Stimulated activated CD8-positive, alpha-beta memory T cell treated with anti-CD3 and anti-CD28 coated beads, Interleukin-12 subunit alpha, Interleukin-12 subunit beta, amount 100 ng/mL, for 4 hours (primary cell): ENCODE measurements around the gene AUTS2.
"Not testable (repeated sequence)": the region's sequence is repeated elsewhere in the genome, so short reads cannot be mapped to it uniquely, and the experiment has no call there.

Experiments used
- DNase-seq: peaks from one replicate; pipeline ENCODE4 v3.0.0-alpha.2; 2020; ENCODE audit warnings: low read depth

Gene AUTS2

DNA sequence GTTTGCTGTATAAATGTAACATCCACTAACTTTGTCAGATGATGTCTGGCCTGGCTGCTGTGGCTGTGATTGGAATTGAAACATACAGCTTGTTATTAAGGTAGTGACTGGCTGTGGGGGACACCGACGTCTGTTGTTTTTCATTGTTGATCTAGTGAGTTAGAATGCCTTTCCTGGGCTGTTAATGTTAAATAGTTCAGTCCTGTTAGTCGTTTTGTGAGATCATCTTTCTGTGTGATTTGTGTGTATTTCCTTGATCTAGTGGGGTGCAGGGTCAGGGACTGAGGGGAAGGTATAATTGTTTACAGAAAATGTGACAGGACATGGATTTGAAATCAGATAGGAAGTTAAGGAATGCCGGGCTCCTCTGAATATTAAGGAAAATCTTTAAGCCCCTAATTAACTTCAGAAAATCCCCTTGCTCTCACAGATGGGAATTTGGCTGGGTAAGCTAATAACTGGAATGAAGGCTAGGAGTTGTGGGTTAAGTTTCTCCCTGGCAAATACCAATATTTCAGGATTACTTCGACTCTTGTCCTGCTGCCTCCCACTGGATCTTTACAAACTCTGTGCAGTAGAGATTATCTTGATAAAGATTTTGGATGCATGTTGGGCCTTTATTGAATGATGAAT lies 163.1 kb downstream of the AUTS2 start:
- DNase-seq = no peak

GRCh38 chr7:69762821-69763352 lies 164.6 kb downstream of the AUTS2 start:
- DNase-seq = no peak

- DNase-seq = no peak
Observed at GRCh38 chr7:69763513-69763912, 165.2 kb downstream of the AUTS2 start.

- no peak for DNase-seq
Observed at GRCh38 chr7:69764147-69764546, 165.9 kb downstream of the AUTS2 start.

DNA sequence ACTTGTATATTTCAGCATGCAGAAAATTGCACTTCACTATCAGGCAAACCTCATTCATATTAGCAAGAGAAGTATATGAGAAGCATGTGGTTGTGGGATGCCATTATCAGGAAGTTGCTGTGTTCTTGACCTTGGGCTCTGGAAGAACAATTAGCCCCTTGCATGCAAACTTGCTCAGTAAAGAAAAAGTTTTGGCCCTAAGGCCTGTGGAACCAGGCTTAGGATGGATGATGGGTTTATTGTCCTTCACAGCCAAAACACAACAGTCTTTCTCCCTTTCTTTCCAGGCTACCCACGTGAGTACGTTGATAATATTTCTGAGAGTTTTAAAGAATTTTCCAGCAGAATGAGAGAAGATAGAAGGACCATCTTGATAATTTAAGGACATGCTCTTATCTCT lies 166.4 kb downstream of the AUTS2 start:
- no peak for DNase-seq

DNA sequence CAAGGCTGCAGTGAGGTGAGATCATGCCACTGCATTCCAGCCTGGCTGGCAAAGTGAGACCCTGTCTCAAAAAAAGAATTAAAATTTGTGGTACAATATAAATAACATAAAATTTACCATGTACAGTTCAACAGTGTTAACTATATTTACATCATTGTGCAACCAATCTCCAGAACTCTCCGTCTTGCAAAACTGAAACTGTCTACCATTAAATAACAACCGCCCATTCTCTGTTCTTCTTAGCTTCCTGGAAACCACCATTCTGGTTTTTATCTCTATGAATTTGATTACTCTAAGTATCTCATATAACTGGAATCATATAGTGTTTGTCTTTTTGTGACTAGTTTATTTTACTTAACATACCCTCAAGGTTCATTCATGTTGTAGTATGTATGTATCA lies 167.6 kb downstream of the AUTS2 start:
- DNase-seq = no peak

- DNase-seq = no peak
Observed at GRCh38 chr7:69768986-69769595, 170.8 kb downstream of the AUTS2 start.

DNA sequence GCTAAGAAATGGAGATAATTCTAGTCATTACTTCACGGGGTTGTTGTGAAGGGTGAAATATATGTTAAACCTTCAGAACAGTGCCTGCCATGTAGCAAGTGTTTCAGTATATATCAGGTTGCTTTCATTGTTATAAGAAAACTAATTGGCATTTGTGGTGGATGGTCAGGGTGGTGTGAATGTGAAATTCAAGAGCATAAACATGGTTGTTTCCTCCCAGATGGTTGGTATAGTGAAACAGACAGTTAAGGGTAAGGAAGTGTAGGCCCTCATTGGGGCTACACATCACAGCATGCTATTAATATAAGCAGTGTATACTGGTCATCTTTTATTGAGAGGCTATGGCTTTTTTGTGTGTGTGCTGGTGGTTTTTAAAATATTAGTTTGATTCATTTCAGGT lies 171.6 kb downstream of the AUTS2 start:
- no peak for DNase-seq

GRCh38 chr7:69770613-69771012 lies 172.3 kb downstream of the AUTS2 start:
- DNase-seq = no peak

DNA sequence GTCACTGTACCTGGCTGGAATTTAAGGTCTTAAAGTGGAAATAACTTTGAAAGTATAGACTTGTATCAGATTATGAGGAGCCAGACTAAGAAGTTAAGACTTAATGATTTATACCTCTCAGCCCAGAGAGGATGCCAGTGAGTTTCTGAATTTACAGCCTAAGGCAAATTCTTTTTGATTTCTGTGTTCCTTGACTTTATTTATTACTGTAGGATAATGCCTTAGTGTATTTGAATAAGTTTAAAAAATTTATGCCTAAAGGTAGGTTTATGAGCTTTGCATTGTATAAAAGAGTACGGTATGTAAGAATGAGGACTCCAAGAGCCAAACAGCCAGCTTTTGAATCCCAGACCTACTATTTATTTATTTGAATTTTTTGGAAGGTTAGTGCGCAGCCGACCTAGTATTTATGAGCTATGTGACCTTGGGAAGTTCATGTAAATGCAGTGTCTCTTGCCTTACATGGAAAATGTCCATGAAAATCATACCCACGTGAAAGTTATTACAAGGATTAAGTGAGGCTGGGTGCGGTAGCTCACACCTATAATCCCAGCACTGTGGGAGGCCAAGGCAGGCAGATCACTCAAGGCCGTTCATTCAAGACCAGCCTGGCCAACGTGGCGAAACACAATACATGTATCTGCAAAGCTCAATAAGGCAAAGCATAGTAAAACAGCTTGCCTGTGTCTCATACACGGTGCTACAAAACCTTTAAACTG lies 174.6 kb downstream of the AUTS2 start:
- DNase-seq = no peak

DNA sequence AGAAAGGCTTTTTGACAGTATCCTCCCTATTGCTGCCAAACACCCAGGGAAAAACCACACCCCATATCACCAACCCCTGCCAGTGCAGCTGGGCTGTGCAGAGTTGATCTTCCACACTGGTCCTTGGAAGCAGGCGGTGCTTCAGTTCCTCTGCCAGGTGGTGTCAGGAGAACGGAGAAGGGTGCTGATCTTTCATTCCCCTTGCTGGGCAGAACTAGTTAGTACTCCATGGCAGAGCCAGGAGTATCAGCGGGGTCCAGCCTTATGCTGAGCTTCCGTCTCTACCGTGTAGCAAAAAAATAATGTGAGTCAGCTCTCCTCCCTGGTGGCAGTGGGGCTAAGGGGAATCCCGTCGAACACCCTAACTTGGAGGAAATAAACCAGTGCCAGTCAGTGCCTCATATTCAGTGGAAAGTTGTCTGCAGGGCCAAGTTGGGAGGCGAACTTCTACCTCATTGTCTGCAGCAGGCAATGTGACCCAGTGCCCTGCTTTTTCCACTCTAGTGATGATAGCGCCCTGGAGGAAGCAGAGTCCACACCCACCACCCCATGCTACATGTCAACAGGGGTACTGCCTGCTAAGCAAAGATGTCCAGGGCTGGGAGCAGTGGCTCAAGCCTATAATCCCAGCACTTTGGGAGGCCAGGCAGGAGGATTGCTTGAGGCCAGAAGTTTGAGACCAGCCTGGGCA lies 175.4 kb downstream of the AUTS2 start:
- no peak for DNase-seq

GRCh38 chr7:69775231-69775771 lies 177.0 kb downstream of the AUTS2 start:
- no peak for DNase-seq

DNA sequence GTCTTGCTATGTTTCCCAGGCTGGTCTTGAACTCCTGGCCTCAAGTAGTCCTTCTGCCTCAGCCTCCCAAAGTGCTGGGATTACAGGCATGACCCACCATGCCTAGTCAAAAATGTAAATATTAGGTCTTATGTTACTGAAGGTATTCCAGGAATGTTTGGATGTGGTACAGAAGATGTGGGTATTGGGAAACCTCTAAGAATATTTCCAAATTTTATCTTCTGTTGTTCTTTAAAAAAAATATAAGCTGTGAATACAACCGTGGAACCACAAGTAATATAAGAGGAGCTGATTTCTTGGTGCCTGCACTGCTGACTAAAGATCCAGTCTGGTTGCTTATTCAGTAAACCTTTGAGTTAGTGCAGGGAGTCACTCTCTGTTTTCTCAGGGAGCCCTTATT lies 178.3 kb downstream of the AUTS2 start:
- DNase-seq = no peak

DNA sequence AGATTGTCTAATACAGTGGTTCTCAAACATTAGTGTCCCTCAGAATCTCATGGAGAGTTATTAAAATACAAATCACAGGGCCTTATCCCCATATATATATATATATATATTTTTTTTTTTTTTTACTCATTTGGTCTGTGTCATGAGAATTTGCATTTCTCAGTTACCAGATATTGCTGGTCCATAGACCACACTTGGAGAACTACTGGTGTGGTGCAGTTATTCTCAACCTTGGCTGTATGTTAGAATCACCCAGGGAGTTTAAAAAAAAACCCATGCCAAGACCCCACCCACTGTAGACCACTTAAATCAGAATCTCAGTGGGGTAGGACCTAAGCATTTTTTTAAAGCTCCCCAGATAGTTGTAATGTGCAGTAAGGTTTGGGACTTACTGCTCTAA lies 179.9 kb downstream of the AUTS2 start:
- DNase-seq = no peak

- no peak for DNase-seq
Observed at GRCh38 chr7:69780379-69780778, 182.1 kb downstream of the AUTS2 start.

DNA sequence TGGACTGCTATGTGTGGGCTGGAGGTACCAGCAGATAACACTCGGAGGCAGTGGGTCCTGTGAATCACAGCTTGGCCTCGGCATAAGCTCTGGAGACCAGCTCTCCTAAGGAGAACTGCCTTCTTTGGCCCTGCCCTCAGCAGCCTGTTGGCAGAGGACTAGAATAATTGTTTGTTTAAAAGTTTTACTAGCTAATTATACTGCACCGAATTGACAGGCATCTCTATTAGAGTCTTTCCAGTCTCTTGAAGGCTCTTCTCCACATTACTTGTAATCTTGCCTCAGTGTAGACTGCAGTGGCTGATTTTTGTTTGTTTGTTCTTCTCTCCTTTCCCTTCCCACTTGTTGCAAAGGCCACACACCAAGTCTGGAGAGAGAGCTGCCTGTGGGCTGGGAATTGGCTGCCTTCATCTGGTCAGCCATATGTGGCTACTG lies 183.2 kb downstream of the AUTS2 start:
- no peak for DNase-seq

DNA sequence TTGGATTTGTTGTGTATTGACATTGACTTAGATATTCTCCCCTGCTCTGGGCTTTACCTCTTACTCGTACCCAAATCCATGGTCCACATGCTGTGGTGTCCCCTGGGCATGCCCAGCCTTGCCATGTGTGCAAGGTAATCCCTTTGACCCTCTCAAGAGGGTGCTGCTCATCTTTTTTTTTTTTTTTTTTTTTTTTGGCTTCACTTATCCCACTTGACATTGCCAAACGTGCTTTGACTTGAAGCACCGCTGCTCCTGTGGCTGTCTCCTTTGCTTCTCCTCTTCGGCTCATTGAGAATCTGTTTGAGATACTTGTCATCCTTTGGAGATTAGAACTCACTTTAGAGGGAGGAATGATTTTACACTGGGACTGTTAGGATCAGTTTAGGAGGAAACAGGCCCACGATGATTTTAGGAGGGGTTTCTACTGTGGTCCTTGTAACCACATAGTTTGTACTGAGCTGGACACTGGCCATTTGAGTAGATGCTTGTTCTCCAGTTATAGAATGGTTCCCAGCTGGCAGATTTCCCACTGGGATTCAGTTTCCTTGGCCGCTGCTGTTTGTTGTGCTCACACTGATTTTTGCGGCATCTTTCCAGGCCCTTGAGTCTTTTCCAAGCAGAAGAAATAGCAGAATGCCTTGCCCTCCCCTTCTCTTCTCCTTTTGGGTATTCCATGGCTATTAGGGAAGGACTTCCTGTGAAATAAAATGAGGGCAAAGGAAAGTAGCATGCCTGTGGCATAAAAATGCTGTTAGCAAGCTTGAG lies 184.8 kb downstream of the AUTS2 start:
- no peak for DNase-seq

- DNase-seq = not testable (repeated sequence)
Observed at GRCh38 chr7:69786130-69786529, 187.9 kb downstream of the AUTS2 start.

DNA sequence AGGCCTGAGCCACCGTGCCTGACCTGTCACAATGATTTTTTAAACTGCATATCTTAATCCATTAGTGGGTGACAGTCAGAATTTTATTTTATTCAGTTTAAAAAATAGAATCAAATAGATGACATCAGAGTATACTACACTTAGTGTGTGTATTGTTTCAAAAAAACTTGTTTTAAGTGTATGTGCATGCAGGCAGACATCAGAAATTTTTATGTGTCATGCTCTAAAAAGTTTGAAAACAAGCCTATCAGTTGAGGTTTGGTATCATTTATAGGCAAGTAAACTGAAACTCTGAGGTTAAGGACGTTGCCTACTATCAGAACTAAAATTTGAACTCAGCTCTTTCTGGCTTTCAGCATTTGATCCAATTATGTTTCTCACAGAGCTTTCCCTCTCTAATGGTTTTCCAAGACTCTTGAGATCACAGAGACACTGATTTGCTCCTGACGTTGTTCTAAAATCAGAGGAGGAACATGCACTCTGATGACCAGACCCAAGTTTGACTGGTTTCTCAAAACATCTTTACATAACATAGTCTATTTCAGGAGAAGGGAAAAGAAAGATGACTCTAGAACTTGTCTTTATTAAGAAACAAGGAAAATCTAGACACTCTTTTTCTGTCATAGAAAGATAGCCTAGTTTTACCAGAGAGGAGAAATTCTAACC lies 188.6 kb downstream of the AUTS2 start:
- DNase-seq = no peak

DNA sequence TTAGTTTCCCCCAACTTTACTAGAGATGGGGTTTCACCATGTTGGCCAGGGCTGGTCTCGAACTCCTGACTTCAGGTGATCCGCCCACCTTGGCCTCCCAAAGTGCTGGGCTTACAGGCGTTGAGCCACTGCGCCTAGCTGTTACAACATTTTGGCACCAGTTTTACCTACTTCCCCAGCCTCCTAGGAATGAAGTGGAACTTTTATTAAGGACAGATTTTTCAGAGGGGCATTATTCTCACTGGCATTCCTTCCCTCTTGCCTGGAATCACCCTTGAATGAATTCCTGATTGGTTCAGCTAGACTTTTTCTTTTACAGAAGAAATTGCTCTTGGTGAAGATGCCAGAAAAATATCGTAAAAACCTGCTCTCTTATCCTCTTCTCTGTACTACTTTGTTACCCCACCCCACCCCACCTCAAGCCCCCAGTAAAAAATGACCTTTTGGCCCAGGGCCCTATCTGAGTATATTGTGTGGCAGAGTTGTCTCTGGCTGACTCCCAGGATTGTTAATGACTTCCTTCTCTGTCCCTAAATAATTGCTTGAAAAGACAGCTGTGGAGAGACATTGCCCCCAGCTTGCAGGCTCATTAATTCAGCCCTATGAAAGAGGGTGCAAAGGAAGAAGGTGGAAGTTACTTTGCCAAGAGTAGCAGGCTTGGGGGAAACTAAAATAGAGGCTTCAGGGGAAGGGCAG lies 189.6 kb downstream of the AUTS2 start:
- no peak for DNase-seq
